DOHH2 (cell line): Measurements from ENCODE around the gene SLC38A9.

Source experiments
- EZH2phosphoT487 ChIP-seq: fragments of 200-600 bp; sonication (generic); IDR thresholded peaks from 2 replicates; pipeline ENCODE4 v1.6.1; 2017; ENCODE audit warnings: borderline replicate concordance, mild to moderate bottlenecking, antibody characterized with exemption, low read length, moderate library complexity, mixed read lengths
- TF ChIP-seq, protein P1 (sequence below): fragments of 200-600 bp; sonication (generic); IDR thresholded peaks from one replicate; pipeline ENCODE4 v1.5.1; 2014; ENCODE audit warnings: antibody characterized with exemption, mild to moderate bottlenecking, low read depth, low read length; ENCODE audit not compliant: poor library complexity, severe bottlenecking

DNA sequence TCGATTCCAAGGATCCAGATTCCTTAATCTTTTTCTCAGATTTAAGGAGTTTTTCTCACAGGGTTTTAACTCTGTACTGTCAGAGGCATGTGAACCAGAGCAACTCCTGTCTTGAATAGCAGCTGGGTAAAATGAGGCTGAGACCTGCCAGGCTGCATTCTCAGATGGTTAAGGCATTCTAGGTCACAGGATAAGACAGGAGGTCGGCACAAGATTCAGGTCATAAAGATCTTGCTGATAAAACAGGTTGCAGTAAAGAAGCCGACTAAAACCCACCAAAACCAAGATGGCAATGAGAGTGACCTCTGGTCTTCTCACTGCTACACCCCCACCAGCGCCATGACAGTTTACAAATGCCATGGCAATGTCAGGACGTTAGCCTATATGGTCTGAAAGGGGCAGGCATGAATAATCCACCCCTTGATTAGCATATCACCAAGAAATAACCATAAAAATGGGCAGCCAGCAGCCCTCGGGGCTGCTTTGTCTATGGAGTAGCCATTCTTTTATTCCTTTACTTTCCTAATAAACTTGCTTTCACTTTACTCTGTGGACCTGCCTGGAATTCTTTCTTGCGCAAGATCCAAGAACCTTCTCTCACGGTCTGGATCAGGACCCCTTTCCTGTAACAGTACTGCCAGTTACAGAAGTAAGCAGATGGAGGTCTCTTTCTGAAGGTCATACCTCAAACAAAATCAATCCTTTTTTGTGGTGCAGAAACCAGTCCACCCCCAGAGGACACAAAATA is 87.1 kb downstream of the SLC38A9 start:
- TF ChIP-seq, protein P1, sequence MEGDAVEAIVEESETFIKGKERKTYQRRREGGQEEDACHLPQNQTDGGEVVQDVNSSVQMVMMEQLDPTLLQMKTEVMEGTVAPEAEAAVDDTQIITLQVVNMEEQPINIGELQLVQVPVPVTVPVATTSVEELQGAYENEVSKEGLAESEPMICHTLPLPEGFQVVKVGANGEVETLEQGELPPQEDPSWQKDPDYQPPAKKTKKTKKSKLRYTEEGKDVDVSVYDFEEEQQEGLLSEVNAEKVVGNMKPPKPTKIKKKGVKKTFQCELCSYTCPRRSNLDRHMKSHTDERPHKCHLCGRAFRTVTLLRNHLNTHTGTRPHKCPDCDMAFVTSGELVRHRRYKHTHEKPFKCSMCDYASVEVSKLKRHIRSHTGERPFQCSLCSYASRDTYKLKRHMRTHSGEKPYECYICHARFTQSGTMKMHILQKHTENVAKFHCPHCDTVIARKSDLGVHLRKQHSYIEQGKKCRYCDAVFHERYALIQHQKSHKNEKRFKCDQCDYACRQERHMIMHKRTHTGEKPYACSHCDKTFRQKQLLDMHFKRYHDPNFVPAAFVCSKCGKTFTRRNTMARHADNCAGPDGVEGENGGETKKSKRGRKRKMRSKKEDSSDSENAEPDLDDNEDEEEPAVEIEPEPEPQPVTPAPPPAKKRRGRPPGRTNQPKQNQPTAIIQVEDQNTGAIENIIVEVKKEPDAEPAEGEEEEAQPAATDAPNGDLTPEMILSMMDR: no peak
- no peak for TF ChIP-seq EZH2phosphoT487
